Psoas muscle (tissue), 8 donors: ENCODE data around the gene DUSP8. TPM values are rescaled to one million over a fixed set of nuclear protein-coding genes. Genes with fewer than 3 reads are reported as not detected.

ENCODE experiments used
- ATAC-seq, 4 donors: fragments of 200-7000 bp; cut with Tn5 transposase; one replicate each; pipeline ENCODE4 v1.9.1; 2020; ENCODE audit warnings: moderate library complexity in 3 of 4, mild to moderate bottlenecking in 2 of 4
- DNase-seq, 2 donors: peaks; one replicate each; pipeline ENCODE4 v3.0.0-alpha.2; 2020
- H3K27ac ChIP-seq: fragments of 200-600 bp; one replicate; pipeline ENCODE4 v1.8.0; 2022
- H3K27me3 ChIP-seq, 3 donors: fragments of 200-600 bp in 1 of 3; one replicate each; pipeline versions ENCODE4 v1.6.1 to v1.8.0; 2013 to 2022; ENCODE audit warnings: low read length in 2 of 3, mild to moderate bottlenecking in 2 of 3, moderate library complexity in 1 of 3; ENCODE audit not compliant: insufficient read depth in 3 of 3
- H3K36me3 ChIP-seq, 2 donors: fragments of 200-600 bp in 1 of 2; one replicate each; pipeline versions ENCODE4 v1.6.1 to v1.8.0; 2013 to 2022; ENCODE audit warnings: low read depth in 1 of 2, mild to moderate bottlenecking in 1 of 2, moderate library complexity in 1 of 2; ENCODE audit not compliant: insufficient read depth in 1 of 2
- H3K4me1 ChIP-seq: fragments of 200-600 bp; one replicate; pipeline ENCODE4 v1.8.0; 2022
- H3K4me3 ChIP-seq: fragments of 200-600 bp; one replicate; pipeline ENCODE4 v1.8.0; 2022; ENCODE audit warnings: mild to moderate bottlenecking
- H3K9me3 ChIP-seq: fragments of 200-600 bp; one replicate; pipeline ENCODE4 v1.8.0; 2022
- WGBS, 3 donors: extraction: QIAGEN DNeasy Blood & Tissue Kit; methylation state at CpG; one replicate each; pipeline versions ENCODE4 v1.1.6 to v1.1.7; 2013; 5-methylcytosine and 5-hydroxymethylcytosine counted together
- intact Hi-C, 2 donors: fragments of 100-400 bp; cut with DNase I; formaldehyde crosslinking; loops; one replicate each; pipeline versions ENCODE4 v1.11.0 to v1.14.2; 2022
- polyA plus RNA-seq, 3 donors: library from polyadenylated mRNA; stranded (reverse); fragments of 200-250 nt; gene quantifications; one replicate each; pipeline ENCODE4 v1.2.3, GENCODE V29; 2013
- total RNA-seq, 4 donors: library from RNA; stranded (reverse); fragmentation: NEBNext Ultra II Directional in 2 of 4; extraction: Animal tissue kit (Norgen Biotek cat#: 25700) in 2 of 4; gene quantifications; one replicate each; pipeline versions ENCODE4 v1.2.1 to v1.2.4, GENCODE V29; 2021 to 2023
- TF ChIP-seq, protein P1 (sequence below): fragments of 200-600 bp; IDR thresholded peaks from one replicate; pipeline ENCODE4 v1.8.0; 2022; ENCODE audit warnings: antibody characterized with exemption
- donor health status: healthy with polysubstance abuse.
- donor health status: DM: no; HTN: no; CAD: no; lungs with moderate emphysema.
- donor health status: Bipolar disorder and iron deficiency.
- donor health status: healthy.
- donor health status: DM: yes; HTN: yes; CAD: no.
- donor health status: DM: no; HTN: no; CAD: no.
- donor health status: DM: no; HTN: no; CAD: no.
- donor health status: DM: yes; HTN: yes; CAD: no.

Gene DUSP8
- total and polyA plus RNA-seq, 7 donors, result 1.0 to 15.2 (median 9.9) TPM

GRCh38 chr11:1567052-1567720 lies 4.9 kb downstream of the DUSP8 start:
- DNase-seq (no peak), ATAC-seq (peak in 3 of 4 donors; percentile 9 to 61 (median 13))
- Histone ChIP-seq H3K36me3 (peaks cover 0 to 18% of the 10 kb centered on the region in 2 donors), H3K27ac (peak overlapping the region; percentile 53), H3K4me3 (no peak overlapping the region), H3K27me3 (no peaks in the 10 kb centered on the region), H3K4me1 (peaks cover 36% of the 10 kb centered on the region), H3K9me3 (no peaks in the 10 kb centered on the region)
- intact Hi-C loops, result no loop called here
- TF ChIP-seq, protein P1, sequence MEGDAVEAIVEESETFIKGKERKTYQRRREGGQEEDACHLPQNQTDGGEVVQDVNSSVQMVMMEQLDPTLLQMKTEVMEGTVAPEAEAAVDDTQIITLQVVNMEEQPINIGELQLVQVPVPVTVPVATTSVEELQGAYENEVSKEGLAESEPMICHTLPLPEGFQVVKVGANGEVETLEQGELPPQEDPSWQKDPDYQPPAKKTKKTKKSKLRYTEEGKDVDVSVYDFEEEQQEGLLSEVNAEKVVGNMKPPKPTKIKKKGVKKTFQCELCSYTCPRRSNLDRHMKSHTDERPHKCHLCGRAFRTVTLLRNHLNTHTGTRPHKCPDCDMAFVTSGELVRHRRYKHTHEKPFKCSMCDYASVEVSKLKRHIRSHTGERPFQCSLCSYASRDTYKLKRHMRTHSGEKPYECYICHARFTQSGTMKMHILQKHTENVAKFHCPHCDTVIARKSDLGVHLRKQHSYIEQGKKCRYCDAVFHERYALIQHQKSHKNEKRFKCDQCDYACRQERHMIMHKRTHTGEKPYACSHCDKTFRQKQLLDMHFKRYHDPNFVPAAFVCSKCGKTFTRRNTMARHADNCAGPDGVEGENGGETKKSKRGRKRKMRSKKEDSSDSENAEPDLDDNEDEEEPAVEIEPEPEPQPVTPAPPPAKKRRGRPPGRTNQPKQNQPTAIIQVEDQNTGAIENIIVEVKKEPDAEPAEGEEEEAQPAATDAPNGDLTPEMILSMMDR, result no peak
- WGBS, 3 donors, result 48 to 53% (median 51%) methylated on average over 12 to 13 of the region's 13 CpGs

GRCh38 chr11:1566381-1567051 lies 5.6 kb downstream of the DUSP8 start:
- peak in 1 of 2 donors; percentile 39 for DNase-seq
- H3K4me1 ChIP-seq, result peaks cover 36% of the 10 kb centered on the region
- H3K9me3 ChIP-seq, result no peaks in the 10 kb centered on the region
- peaks cover 0 to 24% of the 10 kb centered on the region in 2 donors for H3K36me3 ChIP-seq
- no peak for ATAC-seq
- TF ChIP-seq, protein P1, result no peak
- H3K4me3 ChIP-seq, result no peak overlapping the region
- intact Hi-C loops, result no loop called here
- no peaks in the 10 kb centered on the region for H3K27me3 ChIP-seq
- 84 to 87% (median 85%) methylated on average over 15 to 20 of the region's 20 CpGs for WGBS, 3 donors
- H3K27ac ChIP-seq, result peak overlapping the region; percentile 53

GRCh38 chr11:1565904-1566247 lies 6.2 kb downstream of the DUSP8 start:
- no peak overlapping the region for H3K4me3 ChIP-seq
- no peak overlapping the region for H3K27ac ChIP-seq
- intact Hi-C loops, result no loop called here
- no peak for ATAC-seq
- DNase-seq, result peak in 1 of 2 donors; percentile 44
- peaks cover 34% of the 10 kb centered on the region for H3K4me1 ChIP-seq
- H3K27me3 ChIP-seq, result no peaks in the 10 kb centered on the region
- TF ChIP-seq, protein P1, result no peak
- WGBS, 3 donors, result 80 to 88% (median 87%) methylated on average over 5 of the region's 5 CpGs
- H3K36me3 ChIP-seq, result peaks cover 0 to 26% of the 10 kb centered on the region in 2 donors
- no peaks in the 10 kb centered on the region for H3K9me3 ChIP-seq

- peak in 1 of 2 donors; percentile 57 for DNase-seq
- Histone ChIP-seq H3K4me3 (no peak overlapping the region), H3K4me1 (peaks cover 39% of the 10 kb centered on the region), H3K27ac (no peak overlapping the region), H3K9me3 (no peaks in the 10 kb centered on the region), H3K36me3 (peaks cover 0 to 32% of the 10 kb centered on the region in 2 donors), H3K27me3 (no peaks in the 10 kb centered on the region)
- 63 to 73% (median 68%) methylated on average over 28 of the region's 28 CpGs for WGBS, 3 donors
- no peak for ATAC-seq
- intact Hi-C loops, result no loop called here
- TF ChIP-seq, protein P1, result no peak
Observed at GRCh38 chr11:1565173-1565903, 6.7 kb downstream of the DUSP8 start.
